GM12801 (cell line): ENCODE data around the gene ATP1A3.

Experiments used
- CTCF ChIP-seq: IDR thresholded peaks from one replicate; pipeline ENCODE4 v1.5.1; 2011; ENCODE audit warnings: control low read depth; ENCODE audit not compliant: insufficient read length; ENCODE audit errors: extremely low read depth

The ATP1A3 gene

GRCh38 chr19:41925208-41926003 lies 68.6 kb downstream of the ATP1A3 start:
- no peak for TF ChIP-seq CTCF

GRCh38 chr19:41924151-41925145 lies 69.6 kb downstream of the ATP1A3 start:
- no peak for TF ChIP-seq CTCF

- TF ChIP-seq CTCF, result no peak
Measured at GRCh38 chr19:41923045-41923788, 70.8 kb downstream of the ATP1A3 start.

- TF ChIP-seq CTCF, result no peak
Measured at GRCh38 chr19:41922585-41922984, 71.4 kb downstream of the ATP1A3 start.

GRCh38 chr19:41921577-41922576 lies 72.2 kb downstream of the ATP1A3 start:
- no peak for TF ChIP-seq CTCF

GRCh38 chr19:41920882-41921576 lies 73.0 kb downstream of the ATP1A3 start:
- TF ChIP-seq CTCF, result no peak
